ENCODE results near the gene TCEANC. TPM values are rescaled to one million over a fixed set of nuclear protein-coding genes. Genes with fewer than 3 reads are reported as not detected.
A peak's percentile ranks its signal among the peaks of the same experiment; 100 is the strongest.
"Not testable (repeated sequence)": the region's sequence is repeated elsewhere in the genome, so short reads cannot be mapped to it uniquely, and the experiment has no call there.

TCEANC gene
- total RNA-seq, 2 donors from 2014 or later: 2.6 to 9.6 TPM

- no peaks in the 10 kb centered on the region for H3K36me3 ChIP-seq
- no peak overlapping the region for H3K27ac ChIP-seq
- no peak overlapping the region for H3K4me3 ChIP-seq
- no peaks in the 10 kb centered on the region for H3K27me3 ChIP-seq (replicated peaks; ENCODE audit: insufficient read depth)
- H3K9me3 ChIP-seq: no peaks in the 10 kb centered on the region
- H3K4me1 ChIP-seq (ENCODE audit: control insufficient read depth in 1 of 2, low read depth in 2 of 2): no peaks in the 10 kb centered on the region
- DNase-seq (ENCODE audit: low spot score) (no peak), ATAC-seq (ENCODE audit: insufficient number of reproducible peaks, low FRiP score, low read depth) (no peak)
- TF ChIP-seq CTCF (IDR thresholded peaks at IDR 0.05): no peak
These were observed 7.3 kb upstream of the TCEANC start for GRCh38 chrX:13645464-13646153.

- peak; percentile 43 for TF ChIP-seq CTCF (IDR thresholded peaks at IDR 0.05)
- H3K4me3 ChIP-seq: no peak overlapping the region
- no peaks in the 10 kb centered on the region for H3K36me3 ChIP-seq
- no peak for DNase-seq (ENCODE audit: low spot score)
- no peaks in the 10 kb centered on the region for H3K9me3 ChIP-seq
- no peaks in the 10 kb centered on the region for H3K4me1 ChIP-seq (ENCODE audit: control insufficient read depth in 1 of 2, low read depth in 2 of 2)
- no peaks in the 10 kb centered on the region for H3K27me3 ChIP-seq (replicated peaks; ENCODE audit: insufficient read depth)
- ATAC-seq (ENCODE audit: insufficient number of reproducible peaks, low FRiP score, low read depth): no peak
- no peak overlapping the region for H3K27ac ChIP-seq
These were observed 6.8 kb upstream of the TCEANC start for GRCh38 chrX:13646154-13646549.

DNA sequence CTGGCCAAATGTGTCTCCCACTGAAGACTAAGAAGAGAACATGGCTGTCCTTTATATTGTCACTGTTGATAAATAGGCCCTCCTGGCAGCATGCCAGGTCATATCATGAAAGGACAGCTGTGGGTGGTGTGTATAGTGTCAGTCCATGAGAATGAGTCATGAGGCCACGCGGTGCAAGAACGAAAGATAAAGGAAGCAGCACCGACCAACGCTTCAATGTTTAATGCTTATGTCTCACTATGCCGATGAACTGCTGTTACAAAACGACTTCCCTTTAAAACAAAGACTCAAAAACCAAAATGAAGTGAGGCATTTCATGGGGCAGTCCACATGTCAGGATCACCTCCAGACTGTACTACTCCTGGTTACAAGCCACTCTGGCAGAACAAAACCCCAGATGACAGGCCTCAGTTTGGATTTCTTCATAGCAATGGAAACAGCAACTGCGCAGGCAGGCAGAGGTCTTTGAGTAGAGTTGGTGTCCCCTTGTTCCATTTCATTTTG is 5.2 kb upstream of the TCEANC start:
- no peak for ATAC-seq (ENCODE audit: insufficient number of reproducible peaks, low FRiP score, low read depth)
- DNase-seq (ENCODE audit: low spot score): peak; percentile 41

GRCh38 chrX:13648336-13648735 is 4.6 kb upstream of the TCEANC start:
- not testable (repeated sequence) for H3K27me3 ChIP-seq (replicated peaks; ENCODE audit: insufficient read depth); H3K4me1 ChIP-seq (ENCODE audit: control insufficient read depth in 1 of 2, low read depth in 2 of 2); H3K27ac ChIP-seq; H3K36me3 ChIP-seq; ATAC-seq (ENCODE audit: insufficient number of reproducible peaks, low FRiP score, low read depth); H3K4me3 ChIP-seq; DNase-seq (ENCODE audit: low spot score); H3K9me3 ChIP-seq

More for the DNA sequence above, 5.2 kb upstream of the TCEANC start:
- no peak for TF ChIP-seq CTCF (IDR thresholded peaks at IDR 0.05)
- Histone ChIP-seq H3K9me3 (no peaks in the 10 kb centered on the region), H3K27me3 (replicated peaks; ENCODE audit: insufficient read depth) (no peaks in the 10 kb centered on the region), H3K4me1 (ENCODE audit: control insufficient read depth in 1 of 2, low read depth in 2 of 2) (no peaks in the 10 kb centered on the region), H3K4me3 (no peak overlapping the region), H3K36me3 (no peaks in the 10 kb centered on the region), H3K27ac (no peak overlapping the region)

DNA sequence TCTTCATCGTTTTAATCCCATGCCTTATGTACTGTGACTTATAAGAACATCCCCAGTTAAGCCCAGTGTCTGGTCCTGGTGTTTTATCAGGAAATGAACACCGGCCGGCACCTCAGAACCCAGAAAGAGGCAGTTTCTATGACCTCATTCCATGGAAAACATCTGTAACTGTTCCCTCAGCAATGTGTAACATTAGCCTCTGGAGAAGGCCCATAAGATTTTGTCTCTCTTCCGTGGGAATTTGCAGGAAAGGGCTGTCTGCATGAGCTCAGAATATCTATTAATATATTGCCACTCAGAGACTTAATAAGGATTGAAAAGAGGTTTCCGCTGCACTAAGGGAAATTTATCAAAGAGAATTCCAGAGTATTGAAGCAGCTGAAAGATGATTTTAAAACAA is 3.1 kb upstream of the TCEANC start:
- no peak for DNase-seq (ENCODE audit: low spot score)
- Histone ChIP-seq H3K9me3 (no peaks in the 10 kb centered on the region), H3K27ac (peak overlapping the region; percentile 56 to 95), H3K4me1 (ENCODE audit: control insufficient read depth in 1 of 2, low read depth in 2 of 2) (peaks cover 2 to 9% of the 10 kb centered on the region in 2 donors), H3K36me3 (no peaks in the 10 kb centered on the region), H3K4me3 (no peak overlapping the region), H3K27me3 (replicated peaks; ENCODE audit: insufficient read depth) (no peaks in the 10 kb centered on the region)
- ATAC-seq (ENCODE audit: insufficient number of reproducible peaks, low FRiP score, low read depth): no peak
- TF ChIP-seq CTCF (IDR thresholded peaks at IDR 0.05): no peak

DNA sequence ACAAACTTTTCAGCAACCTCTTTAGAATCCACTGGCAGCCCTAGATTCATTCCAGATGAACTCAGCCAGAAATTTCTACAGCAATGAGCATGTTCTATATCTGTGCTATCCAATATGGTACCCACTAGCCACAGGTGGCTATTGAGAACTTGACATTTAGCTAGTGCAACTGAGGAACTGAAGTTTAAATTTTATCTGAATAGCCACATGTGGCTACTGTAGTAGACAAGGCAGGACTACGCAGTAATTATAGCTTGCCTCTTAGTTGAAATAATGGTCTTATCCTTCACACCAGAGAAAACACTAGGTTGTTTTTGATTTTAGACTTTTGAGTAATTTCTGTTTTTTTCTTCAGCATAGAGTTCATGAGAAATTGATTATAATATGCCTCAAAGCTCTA is 2.6 kb upstream of the TCEANC start:
- Histone ChIP-seq H3K4me3 (no peak overlapping the region), H3K27me3 (replicated peaks; ENCODE audit: insufficient read depth) (no peaks in the 10 kb centered on the region), H3K27ac (peak overlapping the region; percentile 56 to 95), H3K9me3 (no peaks in the 10 kb centered on the region), H3K36me3 (no peaks in the 10 kb centered on the region), H3K4me1 (ENCODE audit: control insufficient read depth in 1 of 2, low read depth in 2 of 2) (peaks cover 2 to 9% of the 10 kb centered on the region in 2 donors)
- DNase-seq (ENCODE audit: low spot score) (no peak), ATAC-seq (ENCODE audit: insufficient number of reproducible peaks, low FRiP score, low read depth) (no peak)
- no peak for TF ChIP-seq CTCF (IDR thresholded peaks at IDR 0.05)
